Body of pancreas (tissue), 4 donors: ENCODE data around the gene LRRN3.

ENCODE experiments used
- CTCF ChIP-seq, 7 experiments: fragments of 450-650 bp in 4 of 7; fragments of 200-600 bp in 3 of 7; sonication (generic) in 3 of 7; IDR thresholded peaks; one replicate each; pipeline ENCODE4 v1.5.1; 2016 to 2019; ENCODE audit warnings: antibody characterized with exemption in 7 of 7
- POLR2A ChIP-seq, 3 donors: fragments of 450-650 bp; IDR thresholded peaks; one replicate each; pipeline ENCODE4 v1.6.1; 2016; ENCODE audit warnings: antibody characterized with exemption in 3 of 3, mild to moderate bottlenecking in 2 of 3

DNA sequence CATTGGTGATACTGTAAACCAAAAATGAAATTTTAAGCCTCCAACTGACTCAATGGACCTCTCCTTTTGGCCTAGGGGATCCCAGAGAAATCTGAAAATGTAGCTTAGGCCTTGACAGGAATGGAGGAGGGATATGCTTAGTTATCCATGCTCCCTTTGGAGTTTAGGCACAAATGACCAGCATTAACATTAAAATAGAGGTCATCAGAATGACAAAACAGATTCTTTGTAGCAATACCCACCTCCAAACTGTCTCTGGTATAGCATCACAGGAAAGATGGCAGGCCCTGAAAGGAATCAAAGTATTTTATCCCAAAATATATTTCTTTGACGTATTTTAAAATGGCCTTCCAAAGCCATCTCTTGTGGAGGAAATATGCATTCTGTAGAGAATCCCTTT lies 39.1 kb upstream of the LRRN3 start:
- TF ChIP-seq CTCF (IDR thresholded peaks at IDR 0.05) = no peak
- TF ChIP-seq POLR2A (IDR thresholded peaks at IDR 0.05) = no peak
